ENCODE measurements around the gene MSANTD1.

The MSANTD1 gene

GRCh38 chr4:3217266-3217665 is 31.7 kb upstream of the MSANTD1 start:
- no peak for DNase-seq (ENCODE audit: low spot score)

- DNase-seq (ENCODE audit: low spot score), result no peak
Observed at GRCh38 chr4:3217771-3218170, 31.2 kb upstream of the MSANTD1 start.

GRCh38 chr4:3218824-3219760 is 29.9 kb upstream of the MSANTD1 start:
- no peak for DNase-seq (ENCODE audit: low spot score)

- DNase-seq (ENCODE audit: low spot score), result no peak
Observed at GRCh38 chr4:3219761-3220475, 29.0 kb upstream of the MSANTD1 start.

- no peak for DNase-seq (ENCODE audit: low spot score)
Observed at GRCh38 chr4:3220476-3221183, 28.3 kb upstream of the MSANTD1 start.

GRCh38 chr4:3221184-3221494 is 27.8 kb upstream of the MSANTD1 start:
- no peak for DNase-seq (ENCODE audit: low spot score)

- no peak for DNase-seq (ENCODE audit: low spot score)
Observed at GRCh38 chr4:3221996-3222395, 27.0 kb upstream of the MSANTD1 start.

- DNase-seq (ENCODE audit: low spot score), result no peak
Observed at GRCh38 chr4:3223346-3223745, 25.6 kb upstream of the MSANTD1 start.

GRCh38 chr4:3223956-3224748 is 24.8 kb upstream of the MSANTD1 start:
- no peak for DNase-seq (ENCODE audit: low spot score)

- no peak for DNase-seq (ENCODE audit: low spot score)
Observed at GRCh38 chr4:3225071-3225850, 23.7 kb upstream of the MSANTD1 start.

GRCh38 chr4:3225936-3226335 is 23.0 kb upstream of the MSANTD1 start:
- DNase-seq (ENCODE audit: low spot score), result no peak

GRCh38 chr4:3226467-3226866 is 22.5 kb upstream of the MSANTD1 start:
- DNase-seq (ENCODE audit: low spot score), result no peak

- no peak for DNase-seq (ENCODE audit: low spot score)
Observed at GRCh38 chr4:3226944-3227343, 22.0 kb upstream of the MSANTD1 start.

- DNase-seq (ENCODE audit: low spot score), result peak; percentile 33
Observed at GRCh38 chr4:3227878-3228675, 20.9 kb upstream of the MSANTD1 start.

- DNase-seq (ENCODE audit: low spot score), result no peak
Observed at GRCh38 chr4:3228881-3229280, 20.1 kb upstream of the MSANTD1 start.

GRCh38 chr4:3229328-3229727 is 19.6 kb upstream of the MSANTD1 start:
- DNase-seq (ENCODE audit: low spot score), result no peak

GRCh38 chr4:3229964-3230363 is 19.0 kb upstream of the MSANTD1 start:
- DNase-seq (ENCODE audit: low spot score), result no peak

GRCh38 chr4:3231471-3231870 is 17.5 kb upstream of the MSANTD1 start:
- DNase-seq (ENCODE audit: low spot score), result no peak

GRCh38 chr4:3232001-3232400 is 17.0 kb upstream of the MSANTD1 start:
- no peak for DNase-seq (ENCODE audit: low spot score)

GRCh38 chr4:3232871-3233271 is 16.1 kb upstream of the MSANTD1 start:
- DNase-seq (ENCODE audit: low spot score), result no peak
